ENCODE measurements around the gene CENPC.

CENPC gene

DNA sequence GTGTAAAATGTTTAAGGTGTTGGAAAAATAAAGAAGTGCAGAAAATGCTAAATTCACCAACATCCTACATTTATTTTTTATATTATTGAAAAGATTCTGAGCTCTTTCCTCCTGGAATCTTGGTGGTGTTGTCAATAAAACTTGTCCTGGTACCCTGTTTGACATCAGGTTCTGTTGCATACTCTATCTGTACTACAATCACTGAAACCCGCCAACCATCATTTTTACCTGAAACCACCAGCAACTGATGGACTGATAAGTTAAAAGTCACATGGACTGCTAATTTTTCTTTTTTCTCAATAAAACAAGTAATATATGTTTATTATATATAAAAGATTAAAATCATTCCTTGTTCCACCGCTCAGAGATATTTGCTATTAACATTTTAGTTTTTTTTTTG lies 36.6 kb upstream of the CENPC start:
- Histone ChIP-seq H3K36me3 (ENCODE audit: low read depth) (no peaks in the 10 kb centered on the region), H3K9me3 (ENCODE audit: severe bottlenecking) (no peaks in the 10 kb centered on the region), H3K4me1 (ENCODE audit: insufficient read depth, poor library complexity, severe bottlenecking) (no peaks in the 10 kb centered on the region), H3K27me3 (ENCODE audit: insufficient read depth, poor library complexity, severe bottlenecking) (no peaks in the 10 kb centered on the region), H3K27ac (ENCODE audit: poor library complexity, severe bottlenecking) (no peak overlapping the region), H3K4me3 (ENCODE audit: severe bottlenecking) (no peak overlapping the region)
- ATAC-seq (ENCODE audit: low read depth), result no peak
- no peak for DNase-seq (ENCODE audit: low spot score)
- TF ChIP-seq, protein P1, sequence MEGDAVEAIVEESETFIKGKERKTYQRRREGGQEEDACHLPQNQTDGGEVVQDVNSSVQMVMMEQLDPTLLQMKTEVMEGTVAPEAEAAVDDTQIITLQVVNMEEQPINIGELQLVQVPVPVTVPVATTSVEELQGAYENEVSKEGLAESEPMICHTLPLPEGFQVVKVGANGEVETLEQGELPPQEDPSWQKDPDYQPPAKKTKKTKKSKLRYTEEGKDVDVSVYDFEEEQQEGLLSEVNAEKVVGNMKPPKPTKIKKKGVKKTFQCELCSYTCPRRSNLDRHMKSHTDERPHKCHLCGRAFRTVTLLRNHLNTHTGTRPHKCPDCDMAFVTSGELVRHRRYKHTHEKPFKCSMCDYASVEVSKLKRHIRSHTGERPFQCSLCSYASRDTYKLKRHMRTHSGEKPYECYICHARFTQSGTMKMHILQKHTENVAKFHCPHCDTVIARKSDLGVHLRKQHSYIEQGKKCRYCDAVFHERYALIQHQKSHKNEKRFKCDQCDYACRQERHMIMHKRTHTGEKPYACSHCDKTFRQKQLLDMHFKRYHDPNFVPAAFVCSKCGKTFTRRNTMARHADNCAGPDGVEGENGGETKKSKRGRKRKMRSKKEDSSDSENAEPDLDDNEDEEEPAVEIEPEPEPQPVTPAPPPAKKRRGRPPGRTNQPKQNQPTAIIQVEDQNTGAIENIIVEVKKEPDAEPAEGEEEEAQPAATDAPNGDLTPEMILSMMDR (IDR thresholded peaks at IDR 0.05; ENCODE audit: poor library complexity, severe bottlenecking), result no peak

DNA sequence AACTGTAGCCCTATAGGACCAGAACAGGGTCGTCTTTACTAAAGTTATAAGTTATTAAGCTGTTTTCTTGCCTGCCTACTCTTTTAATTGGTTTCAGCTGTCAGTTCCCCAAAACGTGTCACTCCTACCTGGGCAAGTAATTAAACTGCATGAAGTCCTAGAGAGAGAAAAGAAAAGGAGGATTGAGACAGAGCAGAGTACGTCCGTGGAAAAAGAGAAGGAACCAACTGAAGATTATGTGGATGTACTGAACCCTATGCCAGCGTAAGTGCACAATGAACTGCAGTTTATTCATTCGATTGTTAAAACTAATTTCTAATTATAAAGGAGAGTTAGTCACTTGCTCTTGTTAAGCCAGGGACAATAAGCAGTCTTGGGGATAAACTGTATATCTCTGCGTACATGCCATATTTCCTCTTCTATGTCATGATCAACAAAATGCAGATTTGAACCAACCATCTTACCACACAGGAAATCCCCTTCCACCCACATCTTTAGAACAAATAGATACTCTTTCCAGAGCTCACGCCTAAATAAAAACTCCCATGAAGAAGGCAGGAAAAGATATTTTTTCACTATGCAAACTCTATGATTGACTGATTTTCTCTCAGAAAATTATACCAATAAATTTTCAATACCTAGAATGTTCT lies 36.0 kb upstream of the CENPC start:
- DNase-seq (ENCODE audit: low spot score) (no peak), ATAC-seq (ENCODE audit: low read depth) (no peak)
- H3K4me3 ChIP-seq (ENCODE audit: severe bottlenecking), result no peak overlapping the region
- no peaks in the 10 kb centered on the region for H3K27me3 ChIP-seq (ENCODE audit: insufficient read depth, poor library complexity, severe bottlenecking)
- no peaks in the 10 kb centered on the region for H3K36me3 ChIP-seq (ENCODE audit: low read depth)
- H3K9me3 ChIP-seq (ENCODE audit: severe bottlenecking), result no peaks in the 10 kb centered on the region
- no peaks in the 10 kb centered on the region for H3K4me1 ChIP-seq (ENCODE audit: insufficient read depth, poor library complexity, severe bottlenecking)
- TF ChIP-seq, protein P1 (IDR thresholded peaks at IDR 0.05; ENCODE audit: poor library complexity, severe bottlenecking), result no peak
- H3K27ac ChIP-seq (ENCODE audit: poor library complexity, severe bottlenecking), result no peak overlapping the region

DNA sequence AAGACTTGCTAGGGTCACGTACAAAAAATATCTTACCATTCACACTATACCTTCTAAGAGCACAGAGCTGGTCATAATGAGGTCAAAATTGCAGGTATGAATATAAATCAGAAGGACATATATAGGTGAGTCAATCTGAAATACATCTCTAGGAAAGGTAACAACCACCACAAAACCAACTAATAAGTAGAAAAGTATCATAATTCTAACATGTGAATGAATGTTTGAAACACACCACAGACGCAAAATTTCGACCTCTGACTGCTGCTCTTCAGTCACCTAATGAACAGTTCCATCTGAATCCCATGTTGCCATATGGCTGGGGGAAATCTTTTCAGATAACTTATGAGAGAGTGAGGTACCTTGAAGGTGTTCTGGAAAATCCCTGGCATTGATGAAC lies 35.3 kb upstream of the CENPC start:
- Histone ChIP-seq H3K9me3 (ENCODE audit: severe bottlenecking) (no peaks in the 10 kb centered on the region), H3K27ac (ENCODE audit: poor library complexity, severe bottlenecking) (no peak overlapping the region), H3K4me1 (ENCODE audit: insufficient read depth, poor library complexity, severe bottlenecking) (no peaks in the 10 kb centered on the region), H3K36me3 (ENCODE audit: low read depth) (no peaks in the 10 kb centered on the region), H3K27me3 (ENCODE audit: insufficient read depth, poor library complexity, severe bottlenecking) (no peaks in the 10 kb centered on the region), H3K4me3 (ENCODE audit: severe bottlenecking) (no peak overlapping the region)
- DNase-seq (ENCODE audit: low spot score) (no peak), ATAC-seq (ENCODE audit: low read depth) (no peak)
- TF ChIP-seq, protein P1 (IDR thresholded peaks at IDR 0.05; ENCODE audit: poor library complexity, severe bottlenecking), result no peak

DNA sequence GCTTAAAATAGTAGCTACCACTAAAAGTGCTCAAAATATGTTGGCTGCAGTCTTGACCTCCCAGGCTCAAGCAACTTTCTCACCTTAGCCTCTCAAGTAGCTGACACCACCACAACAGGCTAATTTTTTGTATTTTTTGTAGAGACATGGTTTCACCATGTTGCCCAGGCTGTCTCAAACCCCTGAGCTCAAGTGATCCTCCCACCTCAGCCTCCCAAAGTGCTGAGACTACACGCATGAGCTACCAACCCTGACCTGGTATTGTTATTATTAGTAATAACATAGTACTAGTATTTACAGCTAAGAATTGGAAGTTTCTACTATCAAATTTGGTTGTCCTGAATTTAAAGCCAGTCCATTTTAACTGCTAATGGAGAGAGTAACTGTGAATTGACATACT lies 31.2 kb upstream of the CENPC start:
- Histone ChIP-seq H3K4me1 (ENCODE audit: insufficient read depth, poor library complexity, severe bottlenecking) (no peaks in the 10 kb centered on the region), H3K9me3 (ENCODE audit: severe bottlenecking) (no peaks in the 10 kb centered on the region), H3K36me3 (ENCODE audit: low read depth) (no peaks in the 10 kb centered on the region), H3K27ac (ENCODE audit: poor library complexity, severe bottlenecking) (no peak overlapping the region), H3K27me3 (ENCODE audit: insufficient read depth, poor library complexity, severe bottlenecking) (no peaks in the 10 kb centered on the region), H3K4me3 (ENCODE audit: severe bottlenecking) (no peak overlapping the region)
- no peak for ATAC-seq (ENCODE audit: low read depth)
- TF ChIP-seq, protein P1 (IDR thresholded peaks at IDR 0.05; ENCODE audit: poor library complexity, severe bottlenecking), result no peak
- no peak for DNase-seq (ENCODE audit: low spot score)

DNA sequence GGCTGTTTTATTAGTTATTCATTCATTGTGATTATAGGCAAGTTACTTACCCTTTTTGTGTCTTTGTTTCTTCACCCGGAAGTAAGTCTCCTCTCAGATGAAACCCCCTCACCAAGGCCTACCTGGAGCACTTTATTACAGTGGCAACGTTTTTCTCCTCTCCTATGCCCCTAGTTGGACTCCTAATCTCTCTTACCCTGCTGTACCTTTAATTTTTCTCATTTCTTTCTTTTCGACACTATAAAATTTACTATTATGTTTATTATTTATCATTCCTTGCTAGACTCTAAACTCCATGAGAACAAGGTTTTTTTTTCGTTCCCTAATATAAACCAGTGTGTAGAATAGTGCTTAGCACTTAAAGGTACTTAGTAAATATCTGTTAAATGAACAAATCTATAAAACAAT lies 30.8 kb upstream of the CENPC start:
- Histone ChIP-seq H3K4me3 (ENCODE audit: severe bottlenecking) (no peak overlapping the region), H3K36me3 (ENCODE audit: low read depth) (no peaks in the 10 kb centered on the region), H3K27ac (ENCODE audit: poor library complexity, severe bottlenecking) (no peak overlapping the region), H3K27me3 (ENCODE audit: insufficient read depth, poor library complexity, severe bottlenecking) (no peaks in the 10 kb centered on the region), H3K9me3 (ENCODE audit: severe bottlenecking) (no peaks in the 10 kb centered on the region), H3K4me1 (ENCODE audit: insufficient read depth, poor library complexity, severe bottlenecking) (no peaks in the 10 kb centered on the region)
- TF ChIP-seq, protein P1 (IDR thresholded peaks at IDR 0.05; ENCODE audit: poor library complexity, severe bottlenecking), result no peak
- ATAC-seq (ENCODE audit: low read depth) (no peak), DNase-seq (ENCODE audit: low spot score) (no peak)
